GM19463 (cell line): ENCODE measurements around the gene ADGRF1.

Experiments used
- ATAC-seq: cut with Tn5 transposase; IDR thresholded peaks from one replicate; pipeline ENCODE4 v1.9.1; 2021; ENCODE audit warnings: mild to moderate bottlenecking, moderate library complexity; ENCODE audit not compliant: unreplicated experiment

ADGRF1 gene

GRCh38 chr6:46985943-46986342 is 56.2 kb downstream of the ADGRF1 start:
- ATAC-seq = no peak

GRCh38 chr6:46983007-46983411 is 59.1 kb downstream of the ADGRF1 start:
- no peak for ATAC-seq

- ATAC-seq = no peak
Observed at GRCh38 chr6:46979206-46979605, 62.9 kb downstream of the ADGRF1 start.

DNA sequence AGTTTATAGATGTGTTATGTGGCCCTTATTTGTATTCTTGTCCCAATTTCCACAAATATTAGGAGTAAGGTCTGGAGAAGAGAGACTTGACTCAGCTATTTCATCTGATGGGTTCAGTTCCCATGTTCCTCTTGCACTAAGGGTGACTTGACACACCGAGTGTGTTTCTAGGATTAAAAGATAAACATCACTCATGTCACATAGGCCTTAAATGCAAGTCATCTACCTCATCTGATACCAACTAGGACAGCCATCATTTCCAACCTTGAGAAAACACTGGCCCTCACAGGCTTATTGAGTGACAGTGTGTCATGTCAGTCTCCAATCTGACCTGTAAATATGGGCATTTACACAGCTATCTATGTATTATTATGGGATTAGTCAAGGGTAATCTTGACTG is 67.3 kb downstream of the ADGRF1 start:
- ATAC-seq = no peak

GRCh38 chr6:46973029-46973428 is 69.1 kb downstream of the ADGRF1 start:
- ATAC-seq = no peak

DNA sequence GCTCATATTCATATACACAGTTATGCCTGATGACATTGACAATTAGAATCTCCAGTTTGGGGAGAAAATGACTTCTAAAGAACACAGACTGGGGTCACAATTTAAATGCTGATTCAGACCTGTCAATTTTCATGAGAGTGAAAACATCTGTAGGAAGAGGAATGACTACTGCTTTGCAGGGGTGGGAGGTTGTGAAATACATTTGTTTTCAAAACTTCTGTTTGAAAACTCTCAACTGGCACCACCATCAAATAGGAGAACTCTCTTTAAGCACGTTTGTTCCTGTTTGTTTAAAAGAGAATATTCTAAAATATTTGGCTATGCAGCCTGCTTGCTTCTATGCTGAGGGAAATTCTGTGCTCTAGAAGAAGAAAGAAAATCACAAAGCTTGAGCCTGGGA is 69.6 kb downstream of the ADGRF1 start:
- ATAC-seq = no peak

DNA sequence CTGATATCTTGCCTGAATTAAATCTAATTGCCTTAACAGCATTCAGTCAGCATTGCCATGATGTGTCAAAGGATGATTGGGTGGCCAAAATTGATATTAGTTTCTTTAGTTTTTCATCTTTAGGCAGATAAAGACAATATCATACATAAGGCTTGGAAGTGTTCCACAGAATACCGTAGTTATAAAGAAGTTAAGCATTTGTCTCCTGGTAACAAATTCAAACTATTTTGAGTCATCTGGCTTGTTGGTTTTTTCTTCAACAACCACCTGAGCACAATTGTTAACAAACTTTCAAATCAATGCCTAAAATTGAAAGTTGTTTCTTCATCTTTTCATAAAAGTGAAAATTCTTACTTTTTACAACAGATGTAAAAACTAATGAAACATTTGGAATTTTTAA is 72.9 kb downstream of the ADGRF1 start:
- ATAC-seq = no peak

GRCh38 chr6:46967826-46968349 is 74.2 kb downstream of the ADGRF1 start:
- ATAC-seq = no peak

DNA sequence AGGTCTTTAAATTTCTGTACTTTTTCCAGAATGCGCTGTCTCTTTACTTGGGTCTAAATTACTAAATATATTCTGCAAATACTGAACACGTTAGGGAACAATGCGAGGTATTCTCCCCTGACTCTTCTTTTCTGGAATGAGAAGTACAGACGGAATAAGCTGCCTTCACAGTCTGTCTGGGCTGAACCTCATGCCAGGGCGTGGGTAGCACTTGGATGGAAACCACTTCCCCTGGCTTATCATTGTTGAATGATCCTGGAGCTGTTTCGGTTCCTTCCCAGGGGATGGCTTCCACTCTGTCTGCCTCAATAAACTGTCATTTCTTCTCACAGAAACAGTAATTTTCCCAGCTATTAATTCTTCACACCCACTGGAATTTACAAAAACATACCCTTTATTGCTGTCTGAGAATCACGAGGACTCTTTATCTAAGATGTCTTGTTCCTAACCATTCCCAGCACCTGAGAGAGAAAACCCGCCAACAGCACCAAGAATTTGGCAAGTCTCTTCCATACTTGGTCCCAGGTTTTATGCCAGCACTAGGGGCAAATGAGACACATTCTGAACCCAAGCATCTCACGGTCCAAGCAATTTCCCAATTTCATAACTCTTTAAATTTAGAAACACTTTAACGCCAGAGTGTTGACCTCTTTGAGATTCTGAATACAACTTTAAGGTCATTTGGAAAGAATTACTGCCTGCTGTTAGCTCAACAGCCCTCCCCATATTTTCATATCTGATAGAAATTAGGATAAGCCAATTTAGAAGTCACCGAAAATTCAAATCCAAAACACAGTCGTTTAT is 77.2 kb downstream of the ADGRF1 start:
- no peak for ATAC-seq

DNA sequence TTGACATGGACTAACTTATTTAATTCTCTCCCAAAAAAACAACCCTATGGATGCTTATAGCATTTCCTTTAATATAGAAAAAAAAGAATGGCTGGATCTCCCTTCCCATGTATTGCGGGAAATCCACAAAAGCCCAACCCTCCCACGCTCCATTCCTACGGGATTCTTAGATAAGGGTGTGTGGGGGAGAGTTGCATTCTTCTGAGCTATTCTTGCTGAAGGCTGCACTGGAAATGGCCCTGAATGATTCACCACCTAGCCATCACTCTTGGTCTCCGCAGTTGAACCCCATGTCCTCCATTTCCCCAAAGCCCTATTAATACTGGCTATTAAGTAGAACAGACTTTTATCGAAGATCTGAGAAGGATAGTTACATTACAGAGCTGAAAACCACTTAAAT is 78.5 kb downstream of the ADGRF1 start:
- ATAC-seq = no peak

DNA sequence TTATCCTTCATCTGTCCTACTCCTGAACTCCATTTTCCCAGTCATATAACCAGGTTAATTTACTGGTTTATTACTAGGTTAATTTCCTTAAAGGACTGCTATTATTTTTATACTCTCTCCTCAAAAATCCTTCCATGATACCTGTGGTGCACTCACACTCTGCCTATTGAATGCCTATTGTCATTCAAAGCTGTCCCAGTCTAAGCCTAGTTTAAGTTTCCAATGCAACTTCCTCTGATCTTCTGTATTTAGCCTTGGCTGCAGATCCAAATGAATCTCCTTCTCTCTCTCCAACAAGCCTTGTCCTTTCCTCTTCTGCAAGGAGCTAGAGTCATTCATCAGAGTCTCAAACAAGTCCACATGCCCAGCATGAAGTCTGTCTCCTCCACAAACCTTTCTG is 79.1 kb downstream of the ADGRF1 start:
- ATAC-seq = no peak

DNA sequence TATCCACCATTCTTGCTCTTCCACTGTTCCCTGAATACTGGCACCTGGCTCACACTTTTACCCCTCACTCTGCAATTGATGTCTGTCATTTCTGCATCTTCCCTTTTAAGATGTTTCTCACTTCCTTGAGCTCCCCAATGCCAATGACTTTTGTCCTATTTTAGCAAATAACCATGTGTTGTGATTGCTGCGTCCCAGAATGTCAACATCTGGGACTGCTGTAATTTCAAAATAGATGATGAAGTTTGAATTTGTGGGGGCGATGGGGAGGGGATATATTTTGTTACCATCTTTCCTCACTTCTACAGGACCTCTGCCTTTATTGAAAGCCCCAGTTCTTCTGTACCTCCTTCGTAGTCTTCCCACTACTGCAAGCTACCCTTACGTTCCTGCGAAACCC is 80.4 kb downstream of the ADGRF1 start:
- no peak for ATAC-seq

GRCh38 chr6:46961232-46961631 is 80.9 kb downstream of the ADGRF1 start:
- ATAC-seq = no peak

DNA sequence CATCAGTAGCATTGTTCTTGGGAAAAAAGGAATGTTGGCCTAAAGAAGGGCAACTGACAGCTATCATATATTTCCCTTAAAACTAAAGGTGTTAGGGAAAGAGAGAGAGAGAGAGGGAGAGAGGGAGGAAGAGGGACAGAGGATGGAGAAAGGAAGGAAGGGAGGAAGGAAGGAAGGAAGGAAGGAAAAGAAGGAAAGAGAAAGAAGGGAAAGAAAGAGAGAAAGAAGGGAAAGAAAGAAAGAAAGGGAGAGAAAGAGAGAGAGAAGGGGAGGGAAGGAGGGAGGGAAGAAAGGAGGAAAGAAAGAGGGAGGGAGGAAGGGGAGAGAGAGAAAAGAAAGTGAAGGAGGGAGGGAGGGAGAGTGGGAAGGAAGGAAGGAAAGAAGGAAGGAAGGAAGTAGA is 82.7 kb downstream of the ADGRF1 start:
- no peak for ATAC-seq

GRCh38 chr6:46956409-46956808 is 85.7 kb downstream of the ADGRF1 start:
- ATAC-seq = no peak

DNA sequence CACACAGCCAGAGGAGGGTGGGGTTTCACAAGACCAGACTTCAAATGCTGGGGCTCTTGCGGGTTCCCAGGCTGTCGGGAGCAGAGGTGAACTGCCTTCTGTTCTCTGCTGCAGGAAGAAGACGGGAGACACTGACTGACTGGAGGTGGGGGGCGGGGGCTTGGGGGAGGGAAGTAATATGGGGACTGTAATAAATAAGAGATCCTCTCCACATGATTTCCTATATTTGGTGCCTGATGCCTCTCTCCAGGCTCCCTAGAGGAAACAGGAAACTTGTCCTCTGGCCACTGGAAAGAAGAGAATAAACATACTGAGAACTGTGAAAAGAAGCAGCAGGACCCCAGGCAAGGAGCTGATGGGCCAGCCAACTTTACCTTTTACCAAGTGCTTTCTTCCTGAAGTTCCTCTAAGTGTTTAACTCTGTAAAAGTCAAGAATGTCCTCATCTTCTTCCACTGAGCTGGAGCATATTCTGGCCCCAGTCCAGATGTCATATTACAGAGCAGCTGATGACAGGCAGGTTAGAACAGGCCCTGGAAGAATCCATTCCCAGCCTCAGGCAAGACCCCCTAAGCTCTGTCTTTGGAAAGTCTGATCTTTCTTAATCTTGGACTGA is 87.2 kb downstream of the ADGRF1 start:
- ATAC-seq = no peak

GRCh38 chr6:46953921-46954320 is 88.2 kb downstream of the ADGRF1 start:
- ATAC-seq = no peak

DNA sequence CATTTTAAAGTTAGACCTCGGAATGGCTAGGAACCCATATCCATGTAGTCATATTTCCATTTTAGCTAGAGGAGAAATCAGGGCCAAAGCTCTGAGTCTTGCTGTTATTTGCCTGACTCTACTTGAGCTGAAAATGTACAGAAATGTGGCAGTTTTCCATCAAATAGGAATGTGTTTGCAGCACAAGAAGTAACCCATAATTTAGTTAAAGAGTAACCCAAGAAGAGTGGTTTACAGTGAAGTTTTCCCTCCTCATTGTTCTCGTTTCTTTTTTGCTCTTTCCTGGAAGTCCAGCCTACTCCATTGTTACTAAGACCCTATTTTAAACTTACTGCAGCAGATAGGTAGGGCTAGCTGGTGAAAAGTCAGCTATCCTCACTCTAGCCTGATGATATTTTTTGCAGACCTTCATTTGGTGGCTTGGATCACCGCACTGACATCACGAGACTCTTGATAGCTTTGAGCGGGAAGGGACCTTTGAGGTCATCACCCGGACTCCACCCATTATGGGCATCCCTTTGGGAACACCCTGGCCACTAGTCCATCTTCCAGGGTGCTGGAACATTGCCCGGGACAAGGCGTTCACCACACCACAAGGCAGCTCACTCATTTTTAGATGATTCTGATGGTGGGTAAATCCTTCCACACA is 92.4 kb downstream of the ADGRF1 start:
- ATAC-seq = no peak

GRCh38 chr6:46948699-46949098 is 93.4 kb downstream of the ADGRF1 start:
- no peak for ATAC-seq
